NCI-H1105 (cell line): Measurements from ENCODE around the gene SPANXA2.
"Not testable (repeated sequence)": the region's sequence is repeated elsewhere in the genome, so short reads cannot be mapped to it uniquely, and the experiment has no call there.

ENCODE experiments used
- DNase-seq: peaks from one replicate; lab custom pipeline; 2025; lab: John Stamatoyannopoulos, UW

SPANXA2 gene, protein sequence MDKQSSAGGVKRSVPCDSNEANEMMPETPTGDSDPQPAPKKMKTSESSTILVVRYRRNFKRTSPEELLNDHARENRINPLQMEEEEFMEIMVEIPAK

DNA sequence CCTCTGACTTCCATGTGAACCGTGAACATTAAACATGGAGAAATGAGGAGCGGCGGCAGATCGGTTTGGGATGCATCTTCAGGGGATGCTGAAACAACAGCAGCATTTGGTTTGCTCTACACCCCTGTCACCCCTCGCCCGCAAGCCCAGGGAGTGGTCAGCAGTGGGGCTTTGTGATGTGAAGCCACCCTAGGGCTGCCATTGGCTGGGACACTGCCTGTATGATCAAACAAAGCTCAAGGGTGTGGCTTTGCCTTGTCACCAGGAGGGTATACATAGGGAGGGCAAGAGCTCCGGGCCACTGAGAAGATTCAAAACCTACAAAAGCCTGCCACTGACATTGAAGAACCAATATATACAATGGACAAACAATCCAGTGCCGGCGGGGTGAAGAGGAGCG, at the start of gene SPANXA2:
Gene SPANXA2, plus strand, starts transcription at position 301 of the 400 bp plus-strand sequence. Its CDS starts 60 bp downstream, at position 361.
- not testable (repeated sequence) for DNase-seq

DNA sequence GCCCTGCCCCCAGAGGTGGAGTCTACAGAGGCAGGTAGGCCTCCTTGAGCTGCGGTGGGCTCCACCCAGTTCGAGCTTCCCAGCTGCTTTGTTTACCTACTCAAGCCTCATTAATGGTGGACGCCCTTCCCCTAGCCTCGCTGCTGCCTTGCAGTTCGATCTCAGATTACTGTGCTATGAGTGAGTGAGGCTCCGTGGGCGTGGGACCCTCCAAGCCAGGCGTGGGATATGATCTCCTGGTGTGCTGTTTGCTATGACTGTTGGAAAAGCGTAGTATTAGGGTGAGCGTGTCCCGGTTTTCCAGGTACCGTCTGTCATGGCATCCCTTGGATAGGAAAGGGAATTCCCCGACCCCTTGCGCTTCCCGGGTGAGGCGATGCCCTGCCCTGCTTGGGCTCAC, 47.0 kb upstream of the SPANXA2 start:
- DNase-seq, result not testable (repeated sequence)

DNA sequence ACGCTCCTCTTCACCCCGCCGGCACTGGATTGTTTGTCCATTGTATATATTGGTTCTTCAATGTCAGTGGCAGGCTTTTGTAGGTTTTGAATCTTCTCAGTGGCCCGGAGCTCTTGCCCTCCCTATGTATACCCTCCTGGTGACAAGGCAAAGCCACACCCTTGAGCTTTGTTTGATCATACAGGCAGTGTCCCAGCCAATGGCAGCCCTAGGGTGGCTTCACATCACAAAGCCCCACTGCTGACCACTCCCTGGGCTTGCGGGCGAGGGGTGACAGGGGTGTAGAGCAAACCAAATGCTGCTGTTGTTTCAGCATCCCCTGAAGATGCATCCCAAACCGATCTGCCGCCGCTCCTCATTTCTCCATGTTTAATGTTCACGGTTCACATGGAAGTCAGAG, 4.9 kb upstream of the SPANXA2 start, which contains the start of gene SPANXA1:
Gene SPANXA1, minus strand, starts transcription at position 101 of the 400 bp plus-strand sequence. Its CDS starts 60 bp downstream, at position 41.
- not testable (repeated sequence) for DNase-seq

DNA sequence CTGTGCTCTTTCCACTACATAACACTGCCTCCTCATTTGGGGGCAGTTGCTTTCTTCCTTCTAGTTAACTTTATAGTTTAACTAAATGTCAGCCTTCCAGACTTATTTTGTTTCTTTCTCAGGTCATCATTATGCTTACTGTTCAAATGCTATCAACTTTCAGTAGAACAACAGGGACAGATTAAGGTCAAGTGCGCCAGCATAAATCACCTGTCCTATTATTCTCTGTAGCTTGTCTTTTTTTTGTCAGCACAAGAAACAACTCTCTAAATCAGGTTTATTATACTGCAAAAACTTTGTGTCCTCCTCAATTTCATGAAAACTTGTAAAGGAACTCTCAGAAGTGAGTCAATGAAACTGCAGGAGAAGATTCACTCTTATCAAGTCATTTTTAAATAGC, 19.6 kb downstream of the SPANXA2 start:
- no peak for DNase-seq

DNA sequence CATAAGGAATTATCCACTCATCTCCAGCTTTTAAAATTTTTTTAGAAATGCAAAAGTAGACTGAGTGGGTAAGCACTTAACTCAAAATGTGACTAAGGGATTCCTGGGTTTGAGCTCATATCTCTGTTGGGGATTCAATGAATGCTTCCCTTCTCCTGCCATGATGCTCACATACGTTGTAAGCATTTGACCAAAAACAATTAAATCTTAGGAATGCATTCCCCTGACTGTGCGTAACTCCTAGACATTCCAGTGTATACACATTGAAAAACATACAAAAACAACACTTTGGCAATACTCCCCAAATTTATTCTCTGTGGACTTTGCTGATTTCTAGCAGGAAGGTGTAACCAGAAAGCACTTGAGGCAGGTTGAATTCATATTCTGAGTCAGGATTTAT, 29.8 kb downstream of the SPANXA2 start:
- no peak for DNase-seq

DNA sequence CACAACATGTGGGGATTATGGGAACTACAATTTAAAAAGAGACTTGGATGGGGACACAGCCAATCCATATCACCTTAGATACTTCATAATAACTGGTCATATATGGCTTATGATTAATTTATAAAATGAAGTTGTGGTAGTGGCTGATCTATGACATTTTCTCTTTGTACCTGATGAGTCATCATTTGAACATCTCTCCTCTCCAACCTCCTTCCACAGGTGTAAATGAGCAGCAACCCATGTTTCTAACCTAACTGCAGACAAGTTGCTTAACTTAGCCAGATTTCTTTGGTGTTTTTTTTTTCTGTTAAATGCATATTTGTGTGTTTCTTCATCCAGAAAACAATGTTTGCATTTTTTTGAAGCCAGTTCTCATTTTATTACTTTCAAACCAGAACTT, 42.6 kb downstream of the SPANXA2 start:
- no peak for DNase-seq

DNA sequence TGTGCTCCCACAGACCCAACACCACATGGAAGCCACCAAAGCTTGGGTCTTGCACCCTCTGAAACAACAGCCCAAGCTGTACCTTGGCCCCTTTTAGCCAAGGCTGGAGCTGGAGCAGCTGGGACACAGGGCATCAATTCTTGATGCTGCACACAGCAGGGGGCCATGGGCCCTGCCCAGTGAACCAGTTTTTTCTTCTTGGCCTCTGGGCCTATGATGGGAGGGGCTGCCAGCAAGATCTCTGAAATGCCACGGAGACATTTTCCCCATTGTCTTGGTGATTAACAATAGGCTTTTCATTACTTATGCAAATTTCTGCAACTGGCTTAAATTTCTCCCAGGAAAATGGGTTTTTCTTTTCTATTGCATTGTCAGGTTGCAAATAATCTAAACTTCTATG, 49.0 kb downstream of the SPANXA2 start:
- DNase-seq, result no peak
